Nephron progenitor cell (in vitro differentiated cells): Measurements from ENCODE around the gene EPS15.
"Not testable (repeated sequence)": the region's sequence is repeated elsewhere in the genome, so short reads cannot be mapped to it uniquely, and the experiment has no call there.

Experiments
- DNase-seq: peaks from one replicate; pipeline ENCODE4 v3.0.0; 2021
- H3K27ac Mint-ChIP-seq: 2 replicates; pipeline ENCODE4 v1.8.0; 2021; ENCODE audit warnings: mild to moderate bottlenecking, moderate library complexity, mixed read lengths
- H3K27me3 Mint-ChIP-seq: 2 replicates; pipeline ENCODE4 v1.8.0; 2021; ENCODE audit warnings: mild to moderate bottlenecking, low read depth, mixed read lengths; ENCODE audit not compliant: poor library complexity
- H3K36me3 Mint-ChIP-seq: 2 replicates; pipeline ENCODE4 v1.8.0; 2021; ENCODE audit warnings: low read depth, mixed read lengths
- H3K4me1 Mint-ChIP-seq: 2 replicates; pipeline ENCODE4 v1.8.0; 2021; ENCODE audit warnings: mixed read lengths
- H3K4me3 Mint-ChIP-seq: 2 replicates; pipeline ENCODE4 v1.8.0; 2021; ENCODE audit warnings: mild to moderate bottlenecking, moderate library complexity, mixed read lengths
- H3K9me3 Mint-ChIP-seq: 2 replicates; pipeline ENCODE4 v1.8.0; 2021; ENCODE audit warnings: mild to moderate bottlenecking, moderate library complexity, mixed read lengths
- CTCF ChIP-seq: fragments of 200-600 bp; sonication (generic); IDR thresholded peaks from 2 replicates; pipeline ENCODE4 v1.5.0; 2021; ENCODE audit warnings: antibody characterized with exemption

Gene EPS15

GRCh38 chr1:51469518-51469917 is 49.5 kb downstream of the EPS15 start:
- H3K9me3 Mint-ChIP-seq, result no peaks in the 10 kb centered on the region
- no peak overlapping the region for H3K27ac Mint-ChIP-seq
- TF ChIP-seq CTCF, result no peak
- no peaks in the 10 kb centered on the region for H3K4me1 Mint-ChIP-seq
- H3K27me3 Mint-ChIP-seq, result no peaks in the 10 kb centered on the region
- no peak for DNase-seq
- H3K4me3 Mint-ChIP-seq, result no peak overlapping the region
- H3K36me3 Mint-ChIP-seq, result peaks cover 30% of the 10 kb centered on the region

GRCh38 chr1:51464828-51465227 is 54.2 kb downstream of the EPS15 start:
- TF ChIP-seq CTCF, result no peak
- H3K27ac Mint-ChIP-seq, result no peak overlapping the region
- no peaks in the 10 kb centered on the region for H3K9me3 Mint-ChIP-seq
- H3K36me3 Mint-ChIP-seq, result peaks cover 29% of the 10 kb centered on the region
- DNase-seq, result no peak
- H3K27me3 Mint-ChIP-seq, result no peaks in the 10 kb centered on the region
- H3K4me3 Mint-ChIP-seq, result no peak overlapping the region
- H3K4me1 Mint-ChIP-seq, result no peaks in the 10 kb centered on the region

GRCh38 chr1:51463561-51463960 is 55.5 kb downstream of the EPS15 start:
- no peak for DNase-seq
- no peak overlapping the region for H3K4me3 Mint-ChIP-seq
- no peaks in the 10 kb centered on the region for H3K9me3 Mint-ChIP-seq
- H3K4me1 Mint-ChIP-seq, result no peaks in the 10 kb centered on the region
- no peak overlapping the region for H3K27ac Mint-ChIP-seq
- H3K27me3 Mint-ChIP-seq, result no peaks in the 10 kb centered on the region
- H3K36me3 Mint-ChIP-seq, result peaks cover 36% of the 10 kb centered on the region
- no peak for TF ChIP-seq CTCF

GRCh38 chr1:51462289-51462688 is 56.8 kb downstream of the EPS15 start:
- not testable (repeated sequence) for H3K27ac Mint-ChIP-seq, H3K4me3 Mint-ChIP-seq, H3K9me3 Mint-ChIP-seq, H3K4me1 Mint-ChIP-seq, DNase-seq, H3K27me3 Mint-ChIP-seq
- peaks cover 40% of the 10 kb centered on the region for H3K36me3 Mint-ChIP-seq

- Mint-ChIP-seq H3K4me3 (no peak overlapping the region), H3K9me3 (no peaks in the 10 kb centered on the region), H3K27ac (no peak overlapping the region), H3K4me1 (no peaks in the 10 kb centered on the region), H3K27me3 (no peaks in the 10 kb centered on the region), H3K36me3 (peaks cover 25% of the 10 kb centered on the region)
- TF ChIP-seq CTCF, result no peak
- no peak for DNase-seq
Measured at GRCh38 chr1:51454554-51454953, 64.5 kb downstream of the EPS15 start.

- no peaks in the 10 kb centered on the region for H3K4me1 Mint-ChIP-seq
- no peak overlapping the region for H3K27ac Mint-ChIP-seq
- no peaks in the 10 kb centered on the region for H3K27me3 Mint-ChIP-seq
- no peak for DNase-seq
- no peaks in the 10 kb centered on the region for H3K9me3 Mint-ChIP-seq
- H3K36me3 Mint-ChIP-seq, result peaks cover 24% of the 10 kb centered on the region
- no peak for TF ChIP-seq CTCF
- no peak overlapping the region for H3K4me3 Mint-ChIP-seq
Measured at GRCh38 chr1:51453010-51453409, 66.1 kb downstream of the EPS15 start.

- H3K4me3 Mint-ChIP-seq, H3K27ac Mint-ChIP-seq, H3K27me3 Mint-ChIP-seq, DNase-seq, H3K9me3 Mint-ChIP-seq, H3K4me1 Mint-ChIP-seq: not testable (repeated sequence)
- H3K36me3 Mint-ChIP-seq, result peaks cover 33% of the 10 kb centered on the region
Measured at GRCh38 chr1:51448844-51449454, 70.1 kb downstream of the EPS15 start.
